WTC11 (cell line): Measurements from ENCODE around the gene PROB1.

Experiments
- AFF4 ChIP-seq: sonication (generic); formaldehyde crosslinking; IDR thresholded peaks from 2 replicates; pipeline ENCODE4 v1.8.1; 2023; ENCODE audit warnings: mild to moderate bottlenecking, missing genetic modification reagents, borderline replicate concordance
- ATF2 ChIP-seq: sonication (generic); formaldehyde crosslinking; IDR thresholded peaks from 2 replicates; pipeline ENCODE4 v1.8.1; 2022; ENCODE audit warnings: low read depth, missing genetic modification reagents, borderline replicate concordance
- ATF3 ChIP-seq: sonication (generic); formaldehyde crosslinking; conservative IDR thresholded peaks from 2 replicates; pipeline ENCODE4 v1.8.1; 2022; ENCODE audit warnings: mild to moderate bottlenecking, missing genetic modification reagents
- CREM ChIP-seq: sonication (generic); formaldehyde crosslinking; IDR thresholded peaks from 2 replicates; pipeline ENCODE4 v1.8.1; 2022; ENCODE audit warnings: mild to moderate bottlenecking, missing genetic modification reagents, moderate library complexity
- CTCF ChIP-seq: fragments of 200-600 bp; IDR thresholded peaks from 2 replicates; pipeline ENCODE4 v1.8.0; 2022; ENCODE audit warnings: antibody characterized with exemption
- ELF4 ChIP-seq: sonication (generic); formaldehyde crosslinking; IDR thresholded peaks from 2 replicates; pipeline ENCODE4 v1.8.1; 2022; ENCODE audit warnings: low read depth, mild to moderate bottlenecking, moderate library complexity, missing genetic modification reagents
- FOXJ3 ChIP-seq: sonication (generic); formaldehyde crosslinking; IDR thresholded peaks from 2 replicates; pipeline ENCODE4 v1.9.0; 2021; ENCODE audit warnings: missing genetic modification reagents, mild to moderate bottlenecking, borderline replicate concordance
- JUN ChIP-seq: sonication (generic); formaldehyde crosslinking; IDR thresholded peaks from 2 replicates; pipeline ENCODE4 v1.8.0; 2023; ENCODE audit warnings: mild to moderate bottlenecking, missing genetic modification reagents
- MAX ChIP-seq: sonication (generic); formaldehyde crosslinking; IDR thresholded peaks from 2 replicates; pipeline ENCODE4 v1.8.0; 2022; ENCODE audit warnings: mild to moderate bottlenecking, missing genetic modification reagents
- MYBL2 ChIP-seq: sonication (generic); formaldehyde crosslinking; IDR thresholded peaks from 2 replicates; pipeline ENCODE4 v1.8.1; 2023; ENCODE audit warnings: mild to moderate bottlenecking, moderate library complexity, missing genetic modification reagents
- SP1 ChIP-seq: sonication (generic); formaldehyde crosslinking; conservative IDR thresholded peaks from 2 replicates; pipeline ENCODE4 v1.8.1; 2022; ENCODE audit warnings: missing genetic modification reagents
- USF2 ChIP-seq: sonication (generic); formaldehyde crosslinking; IDR thresholded peaks from 2 replicates; pipeline ENCODE4 v1.8.1; 2023; ENCODE audit warnings: mild to moderate bottlenecking, missing genetic modification reagents, moderate library complexity
- ZNF219 ChIP-seq: sonication (generic); formaldehyde crosslinking; IDR thresholded peaks from 2 replicates; pipeline ENCODE4 v1.8.0; 2023; ENCODE audit warnings: missing genetic modification reagents, mild to moderate bottlenecking, borderline replicate concordance
- ZNF512 ChIP-seq: sonication (generic); formaldehyde crosslinking; IDR thresholded peaks from 2 replicates; pipeline ENCODE4 v1.8.1; 2022; ENCODE audit warnings: missing genetic modification reagents, borderline replicate concordance

GRCh38 chr5:139344177-139344576, 50.7 kb downstream of the PROB1 start:
- TF ChIP-seq FOXJ3 (CRISPR knock-in tag) (no peak), CTCF (no peak), ELF4 (CRISPR knock-in tag) (no peak), AFF4 (CRISPR knock-in tag) (no peak), MAX (CRISPR knock-in tag) (no peak), ZNF219 (CRISPR knock-in tag) (no peak), CREM (CRISPR knock-in tag) (no peak), SP1 (CRISPR knock-in tag) (no peak), ZNF512 (CRISPR knock-in tag) (no peak), ATF3 (CRISPR knock-in tag) (no peak), MYBL2 (CRISPR knock-in tag) (no peak), ATF2 (no peak), JUN (CRISPR knock-in tag) (no peak), USF2 (CRISPR knock-in tag) (no peak)
